SU-DHL-6 (cell line): ENCODE data around the gene AGPAT4.

ENCODE experiments used
- EZH2phosphoT487 ChIP-seq: fragments of 200-600 bp; sonication (generic), shearing (Covaris generic); conservative IDR thresholded peaks from 2 replicates; pipeline ENCODE4 v1.6.1; 2018; ENCODE audit warnings: mild to moderate bottlenecking, antibody characterized with exemption, low read length, moderate library complexity, mixed read lengths
- TF ChIP-seq, protein P1 (sequence below): fragments of 200-600 bp; sonication (generic); IDR thresholded peaks from one replicate; pipeline ENCODE4 v1.5.1; 2017; ENCODE audit warnings: antibody characterized with exemption, mild to moderate bottlenecking, low read length, moderate library complexity; ENCODE audit not compliant: insufficient read depth, poor library complexity, severe bottlenecking

GRCh38 chr6:161188547-161189465 lies 85.1 kb downstream of the AGPAT4 start:
- TF ChIP-seq, protein P1, sequence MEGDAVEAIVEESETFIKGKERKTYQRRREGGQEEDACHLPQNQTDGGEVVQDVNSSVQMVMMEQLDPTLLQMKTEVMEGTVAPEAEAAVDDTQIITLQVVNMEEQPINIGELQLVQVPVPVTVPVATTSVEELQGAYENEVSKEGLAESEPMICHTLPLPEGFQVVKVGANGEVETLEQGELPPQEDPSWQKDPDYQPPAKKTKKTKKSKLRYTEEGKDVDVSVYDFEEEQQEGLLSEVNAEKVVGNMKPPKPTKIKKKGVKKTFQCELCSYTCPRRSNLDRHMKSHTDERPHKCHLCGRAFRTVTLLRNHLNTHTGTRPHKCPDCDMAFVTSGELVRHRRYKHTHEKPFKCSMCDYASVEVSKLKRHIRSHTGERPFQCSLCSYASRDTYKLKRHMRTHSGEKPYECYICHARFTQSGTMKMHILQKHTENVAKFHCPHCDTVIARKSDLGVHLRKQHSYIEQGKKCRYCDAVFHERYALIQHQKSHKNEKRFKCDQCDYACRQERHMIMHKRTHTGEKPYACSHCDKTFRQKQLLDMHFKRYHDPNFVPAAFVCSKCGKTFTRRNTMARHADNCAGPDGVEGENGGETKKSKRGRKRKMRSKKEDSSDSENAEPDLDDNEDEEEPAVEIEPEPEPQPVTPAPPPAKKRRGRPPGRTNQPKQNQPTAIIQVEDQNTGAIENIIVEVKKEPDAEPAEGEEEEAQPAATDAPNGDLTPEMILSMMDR, result no peak
- TF ChIP-seq EZH2phosphoT487, result no peak
